ENCODE data around the gene EIF4EBP3. TPM values are rescaled to one million over a fixed set of nuclear protein-coding genes. Genes with fewer than 3 reads are reported as not detected.

Gene EIF4EBP3
- 10 to 100 TPM in 2 of 4 donors, 1 to 10 TPM in 2; 6.2 to 14.5 (median 10.2) TPM for polyA plus RNA-seq (ENCODE audit: insufficient read length in 4 of 4)

- DNase-seq (ENCODE audit: low read depth in 4 of 4, low spot score in 3 of 4), result peak; percentile 88 to 91 (median 90)
Measured at GRCh38 chr5:140547508-140548299, at the start of gene EIF4EBP3. Gene EIF4EBP3, plus strand, starts transcription at chr5:140547662. Its CDS starts 76 bp downstream, at chr5:140547738.

DNA sequence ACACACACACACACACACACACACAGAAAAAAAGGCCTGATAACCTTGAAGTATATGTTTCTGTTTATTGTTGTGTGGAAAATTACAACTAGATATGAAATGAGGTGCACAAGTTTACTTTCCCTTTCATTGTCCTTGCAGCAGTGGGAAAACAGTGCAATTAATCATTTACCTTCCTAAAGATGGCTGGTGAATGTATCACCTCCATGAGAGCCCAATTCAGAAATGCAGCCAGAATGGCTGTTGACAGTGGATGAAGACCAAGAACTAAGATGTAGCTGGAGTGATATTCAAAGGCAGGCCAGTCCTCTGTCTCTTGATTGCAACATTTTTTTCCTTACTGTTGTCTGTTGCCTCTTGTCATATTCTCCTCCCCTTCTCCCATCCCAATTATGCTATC lies 49.6 kb upstream of the EIF4EBP3 start:
- DNase-seq (ENCODE audit: low read depth in 4 of 4, low spot score in 3 of 4), result no peak

DNA sequence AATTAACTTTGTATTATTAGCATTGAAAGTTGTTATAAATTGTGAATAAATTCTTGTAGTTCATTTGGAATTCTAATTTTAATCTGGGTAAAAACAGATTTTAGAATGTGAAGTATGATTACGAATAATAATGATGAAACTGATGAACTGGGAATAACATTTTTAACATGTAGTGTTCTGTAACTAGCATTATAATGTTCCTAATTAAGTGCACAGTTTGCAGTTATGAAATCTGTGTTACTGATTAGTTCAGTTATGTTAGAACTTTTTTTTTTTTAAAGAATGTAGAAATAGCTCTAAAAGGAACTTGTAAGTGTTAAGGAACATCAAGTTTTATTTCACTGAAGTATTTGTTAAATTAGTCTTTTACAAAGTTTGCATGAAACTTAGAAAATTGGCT lies 48.9 kb upstream of the EIF4EBP3 start:
- no peak for DNase-seq (ENCODE audit: low read depth in 4 of 4, low spot score in 3 of 4)

DNA sequence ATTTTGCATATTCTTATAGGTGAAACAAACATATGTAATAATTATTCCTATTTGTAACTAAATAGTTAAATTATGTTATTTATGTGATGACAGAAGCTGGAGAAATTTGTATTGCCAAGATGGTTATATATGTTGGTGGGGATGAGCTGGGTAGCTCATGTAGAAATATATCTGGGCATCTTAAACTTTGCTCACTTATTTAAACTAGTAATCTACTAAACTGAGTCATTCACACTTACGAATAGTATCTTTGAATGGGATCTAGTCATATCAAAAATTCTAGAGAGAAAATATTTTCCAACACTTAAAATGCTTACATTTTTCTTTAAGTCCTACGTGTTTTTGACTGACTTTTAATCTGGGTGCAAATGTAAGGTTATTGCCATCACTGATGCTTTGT lies 44.6 kb upstream of the EIF4EBP3 start:
- no peak for DNase-seq (ENCODE audit: low read depth in 4 of 4, low spot score in 3 of 4)

GRCh38 chr5:140509898-140510297 lies 37.6 kb upstream of the EIF4EBP3 start:
- DNase-seq (ENCODE audit: low read depth in 4 of 4, low spot score in 3 of 4), result no peak

GRCh38 chr5:140513124-140513523 lies 34.3 kb upstream of the EIF4EBP3 start:
- no peak for DNase-seq (ENCODE audit: low read depth in 4 of 4, low spot score in 3 of 4)

DNA sequence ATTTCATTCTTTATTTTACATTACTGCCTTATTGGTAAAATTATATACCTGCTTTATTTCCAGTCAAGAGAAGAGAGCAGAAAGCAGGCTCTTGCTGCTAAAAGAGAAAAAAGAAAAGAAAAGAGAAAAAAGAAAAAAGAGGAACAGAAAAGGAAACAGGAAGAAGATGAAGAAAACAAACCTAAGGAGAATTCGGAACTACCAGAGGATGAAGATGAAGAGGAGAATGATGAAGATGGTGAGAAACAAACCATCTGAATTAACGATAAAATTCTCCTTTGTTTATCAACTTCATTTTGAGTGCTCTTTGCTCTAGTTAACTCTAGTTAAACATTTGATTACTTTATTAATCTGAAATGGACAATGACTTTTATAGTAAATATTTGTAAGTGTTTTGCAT lies 23.5 kb upstream of the EIF4EBP3 start:
- DNase-seq (ENCODE audit: low read depth in 4 of 4, low spot score in 3 of 4), result no peak

GRCh38 chr5:140540227-140540626 lies 7.2 kb upstream of the EIF4EBP3 start:
- DNase-seq (ENCODE audit: low read depth in 4 of 4, low spot score in 3 of 4), result no peak

DNA sequence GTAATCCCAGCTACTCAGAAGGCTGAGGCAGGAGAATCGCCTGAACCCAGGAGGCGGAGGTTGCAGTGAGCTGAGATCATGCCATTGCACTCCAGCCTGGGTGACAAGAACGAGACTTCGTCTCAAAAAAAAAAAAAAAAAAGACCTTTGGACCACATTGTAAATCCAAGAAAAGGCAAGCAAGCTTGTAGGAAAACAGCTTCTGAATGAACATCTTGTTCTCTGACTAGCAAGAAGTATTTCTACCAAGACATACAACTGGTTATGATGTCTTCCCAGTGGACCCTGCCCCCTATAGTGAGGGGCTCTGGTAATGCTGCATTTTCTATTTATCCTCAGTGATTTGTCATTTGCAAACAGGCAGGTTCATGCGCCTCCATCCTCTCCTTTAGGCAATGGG lies 4.5 kb upstream of the EIF4EBP3 start:
- no peak for DNase-seq (ENCODE audit: low read depth in 4 of 4, low spot score in 3 of 4)

DNA sequence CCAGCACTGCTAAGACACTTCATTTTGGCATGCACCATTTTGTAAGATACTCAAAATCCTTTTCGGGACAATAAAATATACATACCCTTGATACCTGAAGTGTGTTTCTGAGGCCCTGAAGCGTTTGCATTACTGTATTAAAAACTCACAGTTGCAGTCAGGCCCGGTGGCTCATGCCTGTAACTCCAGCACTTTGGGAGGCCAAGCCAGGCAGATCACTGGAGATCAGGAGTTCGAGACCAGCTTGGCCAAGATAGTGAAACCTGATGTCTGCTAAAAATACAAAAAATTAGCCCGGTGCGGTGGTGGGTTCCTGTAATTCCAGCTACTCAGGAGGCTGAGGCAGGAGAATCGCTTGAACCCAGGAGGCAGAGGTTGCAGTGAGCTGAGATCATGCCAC lies 2.5 kb upstream of the EIF4EBP3 start:
- DNase-seq (ENCODE audit: low read depth in 4 of 4, low spot score in 3 of 4), result no peak

DNA sequence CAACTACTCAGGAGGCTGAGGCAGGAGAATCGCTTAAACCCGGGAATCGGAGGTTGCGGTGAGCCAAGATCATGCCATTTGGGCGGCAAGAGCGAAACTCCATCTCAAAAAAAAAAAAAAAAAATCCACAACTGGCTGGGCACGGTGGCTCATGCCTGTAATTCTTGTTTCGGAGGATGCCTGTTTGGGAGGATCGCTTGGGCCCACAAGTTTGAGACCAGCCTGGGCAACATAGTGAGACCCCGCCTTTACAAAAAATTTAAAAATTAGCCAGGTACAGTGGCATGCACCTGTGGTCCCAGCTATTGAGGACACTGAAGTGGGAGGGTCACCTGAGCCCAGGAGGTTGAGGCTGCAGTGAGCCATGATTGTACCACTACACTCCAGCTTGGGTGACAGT lies 1.9 kb upstream of the EIF4EBP3 start:
- no peak for DNase-seq (ENCODE audit: low read depth in 4 of 4, low spot score in 3 of 4)

- no peak for DNase-seq (ENCODE audit: low read depth in 4 of 4, low spot score in 3 of 4)
Measured at GRCh38 chr5:140546851-140547507, 483 bp upstream of the EIF4EBP3 start.

DNA sequence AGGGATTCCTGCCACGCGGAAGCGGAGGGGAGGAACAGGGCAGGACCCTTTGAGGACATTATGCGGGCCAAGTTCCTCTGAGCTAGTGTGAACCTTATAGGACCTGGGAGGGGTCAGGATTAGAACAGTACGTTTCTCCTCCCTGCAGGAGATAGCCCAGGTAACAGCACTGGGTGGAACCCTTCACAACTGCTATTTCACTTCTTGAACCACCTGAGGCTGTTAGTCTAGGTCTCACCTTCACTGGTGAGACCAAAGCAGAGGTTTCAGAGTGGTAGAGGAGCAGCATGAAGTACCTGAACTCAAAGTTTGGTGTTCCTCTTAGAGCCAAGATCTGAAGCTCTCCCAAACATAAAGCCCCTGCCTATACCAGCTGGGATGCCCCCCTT lies 832 bp downstream of the EIF4EBP3 start:
- DNase-seq (ENCODE audit: low read depth in 4 of 4, low spot score in 3 of 4), result no peak

DNA sequence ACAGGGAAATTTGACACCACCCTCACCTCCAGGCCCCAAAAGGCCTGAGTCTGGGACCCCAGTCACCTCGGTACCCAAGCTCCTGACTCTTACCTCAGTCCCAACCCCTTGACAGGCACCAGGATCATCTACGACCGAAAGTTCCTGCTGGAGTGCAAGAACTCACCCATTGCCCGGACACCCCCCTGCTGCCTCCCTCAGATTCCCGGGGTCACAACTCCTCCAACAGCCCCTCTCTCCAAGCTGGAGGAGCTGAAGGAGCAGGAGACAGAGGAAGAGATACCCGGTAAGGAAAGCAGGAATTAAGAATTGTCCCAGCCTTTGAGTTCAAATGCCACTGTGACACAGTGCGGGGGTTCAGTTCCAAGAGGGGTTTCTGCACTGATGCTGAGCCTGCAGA lies 1.3 kb downstream of the EIF4EBP3 start:
- no peak for DNase-seq (ENCODE audit: low read depth in 4 of 4, low spot score in 3 of 4)

DNA sequence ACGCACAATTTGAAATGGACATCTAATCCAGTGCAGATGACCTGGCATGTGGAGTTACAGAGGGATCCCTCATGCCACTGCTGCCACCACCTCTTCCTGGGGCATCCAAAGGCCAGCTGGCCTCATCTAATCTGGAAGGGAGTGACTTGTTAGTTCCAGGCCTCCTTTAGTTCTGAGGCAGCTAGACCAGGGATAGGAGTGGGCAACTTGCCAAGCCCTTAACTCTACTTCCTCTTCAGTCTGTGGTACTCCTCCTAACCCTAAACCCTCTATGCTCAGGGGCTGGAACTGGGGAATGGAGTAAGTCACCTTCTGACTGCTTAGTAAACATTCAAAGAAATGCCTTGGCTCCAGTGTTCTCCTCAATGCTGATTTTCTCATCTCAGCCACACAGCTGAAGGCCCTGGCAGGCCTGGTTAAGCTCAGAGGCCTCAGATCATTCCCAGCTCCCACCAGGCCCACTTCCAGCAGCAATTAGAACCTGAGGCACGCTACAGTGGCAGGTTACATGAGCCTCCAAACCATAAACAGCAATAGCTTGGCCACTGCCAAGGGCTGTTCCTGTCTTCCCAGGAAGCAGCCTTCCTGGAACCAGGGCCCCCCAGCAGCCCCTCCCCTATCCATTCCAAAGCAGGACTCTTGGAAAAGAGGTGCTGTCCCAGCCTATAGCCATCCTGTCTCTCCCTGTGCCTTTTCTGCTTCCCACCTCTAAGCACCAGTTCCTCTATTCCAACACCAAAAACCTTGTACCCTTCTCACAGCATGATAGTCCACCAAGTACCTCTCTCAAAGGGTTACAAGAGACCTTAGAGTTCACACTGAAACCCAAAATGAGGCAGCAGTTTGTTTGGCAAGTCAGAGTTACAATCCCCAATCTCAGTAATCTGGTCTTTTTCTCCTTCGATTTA lies 2.0 kb downstream of the EIF4EBP3 start:
- no peak for DNase-seq (ENCODE audit: low read depth in 4 of 4, low spot score in 3 of 4)

DNA sequence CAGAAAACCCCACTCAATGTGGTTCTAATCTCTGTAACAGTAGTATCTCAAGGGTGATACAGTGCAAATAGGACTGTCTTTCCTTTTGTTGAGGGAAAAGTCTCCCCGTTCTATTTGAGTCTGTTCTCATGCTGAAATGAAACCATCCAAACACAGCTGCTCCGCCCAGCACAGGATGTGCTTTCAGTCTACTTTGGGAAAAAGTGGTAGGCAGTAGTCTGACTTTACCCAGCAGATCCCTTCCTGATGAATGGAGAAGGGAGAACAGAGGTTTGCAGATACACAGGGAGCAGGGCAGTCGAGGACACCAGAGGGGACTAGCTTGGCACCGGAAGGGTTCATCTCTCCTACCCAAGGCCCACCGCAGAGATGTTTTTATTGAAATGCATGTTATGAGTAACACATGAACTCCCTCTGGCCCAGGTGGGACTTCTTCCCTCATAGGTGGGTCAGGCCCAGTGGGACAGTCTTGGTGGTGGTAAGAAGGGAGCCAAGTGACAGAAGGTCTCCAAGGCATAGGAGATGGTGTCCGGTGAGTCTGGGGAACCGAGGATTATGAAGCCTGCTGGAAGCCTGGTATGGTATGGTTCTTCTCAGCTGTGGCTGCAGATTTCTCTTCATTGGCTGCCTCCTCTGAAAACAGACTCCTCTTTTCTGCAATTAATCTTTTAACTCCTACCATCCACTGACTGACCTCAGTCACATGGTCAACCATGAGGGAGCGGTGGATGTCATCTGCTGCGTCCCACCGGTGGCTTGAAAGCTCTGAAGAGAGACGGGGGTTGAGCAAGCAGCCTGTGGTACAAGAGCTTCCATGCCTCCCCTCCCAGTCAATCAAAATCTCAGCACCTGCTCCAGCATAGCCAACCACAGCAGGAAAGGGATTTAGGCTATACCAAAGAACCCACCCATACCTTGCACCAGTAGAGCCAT lies 3.0 kb downstream of the EIF4EBP3 start:
- no peak for DNase-seq (ENCODE audit: low read depth in 4 of 4, low spot score in 3 of 4)

DNA sequence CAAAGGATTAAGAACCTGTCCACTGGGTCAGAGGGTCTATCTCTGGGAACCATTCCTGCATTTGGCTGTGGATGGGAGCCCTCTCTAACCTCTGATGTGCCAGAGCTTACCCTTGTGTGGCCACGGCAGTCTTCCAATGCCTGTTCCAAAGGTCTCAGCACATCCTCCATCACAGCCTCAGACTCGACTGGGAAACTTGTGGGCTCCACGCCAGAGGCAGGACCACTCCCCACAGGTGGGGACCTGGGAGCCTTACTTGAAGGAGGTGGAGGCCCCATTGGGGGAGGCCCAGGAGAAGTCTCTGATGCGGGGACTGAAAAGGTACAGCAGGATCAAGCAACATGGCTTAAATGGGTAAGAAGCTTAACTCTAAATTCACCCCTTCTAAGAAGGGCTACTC lies 4.4 kb downstream of the EIF4EBP3 start:
- DNase-seq (ENCODE audit: low read depth in 4 of 4, low spot score in 3 of 4), result no peak

DNA sequence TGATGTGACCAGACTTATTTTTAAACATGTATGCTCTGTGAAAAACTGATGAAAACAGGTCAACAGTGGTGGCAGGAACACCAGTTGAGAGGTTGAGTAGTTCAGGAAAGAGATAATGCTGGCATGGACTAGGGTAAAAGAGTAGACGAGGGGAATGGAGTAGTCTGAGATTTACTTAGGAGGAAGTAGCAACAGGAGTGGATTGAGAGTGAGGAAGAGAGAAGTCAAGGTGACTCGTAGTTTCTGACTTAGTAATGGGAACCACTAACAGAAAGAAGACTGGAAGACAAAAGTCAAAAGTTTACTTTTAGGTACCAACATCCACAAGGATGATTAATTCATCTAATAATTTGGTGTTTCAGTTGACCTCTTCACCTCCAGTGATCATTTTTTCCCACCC lies 6.2 kb downstream of the EIF4EBP3 start:
- no peak for DNase-seq (ENCODE audit: low read depth in 4 of 4, low spot score in 3 of 4)

GRCh38 chr5:140554454-140554853 lies 7.0 kb downstream of the EIF4EBP3 start:
- DNase-seq (ENCODE audit: low read depth in 4 of 4, low spot score in 3 of 4), result no peak

DNA sequence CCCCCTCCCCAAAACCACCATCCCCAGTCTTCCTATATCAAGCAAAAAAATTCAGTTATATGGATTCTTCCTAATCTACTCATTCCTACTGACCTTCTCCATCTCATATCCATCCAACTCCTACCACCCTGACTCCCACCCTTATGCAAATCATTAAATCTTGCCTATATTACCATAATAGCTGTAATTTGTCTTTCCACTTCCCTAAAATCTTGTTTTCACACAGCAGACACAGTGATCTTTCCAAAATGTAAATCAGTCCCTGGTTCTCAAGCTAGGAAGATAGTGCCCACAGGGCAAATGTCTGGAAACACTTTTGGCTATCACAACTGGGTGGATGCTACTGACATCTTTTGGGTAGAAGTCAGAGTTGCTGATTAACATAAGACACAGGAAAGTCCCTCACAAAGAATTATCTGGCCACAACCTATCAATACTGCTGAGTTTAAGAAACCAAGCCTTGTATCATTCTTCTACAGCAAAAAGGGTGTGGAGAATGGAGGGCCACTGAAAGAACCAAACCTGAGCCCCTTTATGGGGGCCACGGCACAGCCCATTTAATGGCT lies 8.4 kb downstream of the EIF4EBP3 start:
- DNase-seq (ENCODE audit: low read depth in 4 of 4, low spot score in 3 of 4), result no peak

Measured in left renal pelvis (tissue), 4 donors.